Stimulated activated naive CD8-positive, alpha-beta T cell treated with anti-CD3 and anti-CD28 coated beads, Interleukin-15, Interleukin-2, amounts not matched to agents 100 ng/mL and 50 ng/mL, for 24 hours (primary cell): Measurements from ENCODE around the gene SLC17A2.
A peak's percentile ranks its signal among the peaks of the same experiment; 100 is the strongest.

Experiments used
- H3K27ac Mint-ChIP-seq: one replicate; pipeline ENCODE4 v1.8.0; 2021; ENCODE audit warnings: mild to moderate bottlenecking, mixed read lengths
- H3K27me3 Mint-ChIP-seq: one replicate; pipeline ENCODE4 v1.8.0; 2021; ENCODE audit warnings: mixed read lengths
- H3K36me3 Mint-ChIP-seq: one replicate; pipeline ENCODE4 v1.8.0; 2021; ENCODE audit warnings: low read depth, mixed read lengths
- H3K4me1 Mint-ChIP-seq: one replicate; pipeline ENCODE4 v1.8.0; 2021; ENCODE audit warnings: low read depth, mixed read lengths
- H3K4me3 Mint-ChIP-seq: one replicate; pipeline ENCODE4 v1.8.0; 2021; ENCODE audit warnings: mild to moderate bottlenecking, mixed read lengths
- H3K9me3 Mint-ChIP-seq: one replicate; pipeline ENCODE4 v1.8.0; 2021; ENCODE audit warnings: mixed read lengths

Gene SLC17A2

GRCh38 chr6:25869840-25870239 lies 60.7 kb downstream of the SLC17A2 start:
- Mint-ChIP-seq H3K4me1 (peaks cover 29% of the 10 kb centered on the region), H3K36me3 (no peaks in the 10 kb centered on the region), H3K27me3 (no peaks in the 10 kb centered on the region), H3K4me3 (no peak overlapping the region), H3K27ac (no peak overlapping the region), H3K9me3 (no peaks in the 10 kb centered on the region)

GRCh38 chr6:25868436-25869183 lies 61.9 kb downstream of the SLC17A2 start:
- no peaks in the 10 kb centered on the region for H3K9me3 Mint-ChIP-seq
- H3K27ac Mint-ChIP-seq, result no peak overlapping the region
- H3K27me3 Mint-ChIP-seq, result no peaks in the 10 kb centered on the region
- peaks cover 24% of the 10 kb centered on the region for H3K4me1 Mint-ChIP-seq
- no peaks in the 10 kb centered on the region for H3K36me3 Mint-ChIP-seq
- no peak overlapping the region for H3K4me3 Mint-ChIP-seq

- no peak overlapping the region for H3K4me3 Mint-ChIP-seq
- no peaks in the 10 kb centered on the region for H3K9me3 Mint-ChIP-seq
- no peaks in the 10 kb centered on the region for H3K36me3 Mint-ChIP-seq
- H3K27me3 Mint-ChIP-seq, result no peaks in the 10 kb centered on the region
- H3K4me1 Mint-ChIP-seq, result peaks cover 13% of the 10 kb centered on the region
- H3K27ac Mint-ChIP-seq, result peak overlapping the region; percentile 34
Measured at GRCh38 chr6:25866011-25866410, 64.5 kb downstream of the SLC17A2 start.

- H3K36me3 Mint-ChIP-seq, result no peaks in the 10 kb centered on the region
- peaks cover 2% of the 10 kb centered on the region for H3K27me3 Mint-ChIP-seq
- peaks cover 13% of the 10 kb centered on the region for H3K4me1 Mint-ChIP-seq
- H3K4me3 Mint-ChIP-seq, result no peak overlapping the region
- H3K9me3 Mint-ChIP-seq, result no peaks in the 10 kb centered on the region
- H3K27ac Mint-ChIP-seq, result no peak overlapping the region
Measured at GRCh38 chr6:25863360-25863759, 67.1 kb downstream of the SLC17A2 start.
